ENCODE results near the gene ZBTB32. TPM values are rescaled to one million over a fixed set of nuclear protein-coding genes. Genes with fewer than 3 reads are reported as not detected.

The ZBTB32 gene
- total RNA-seq, 1 experiment from 2014 or later: not detected

DNA sequence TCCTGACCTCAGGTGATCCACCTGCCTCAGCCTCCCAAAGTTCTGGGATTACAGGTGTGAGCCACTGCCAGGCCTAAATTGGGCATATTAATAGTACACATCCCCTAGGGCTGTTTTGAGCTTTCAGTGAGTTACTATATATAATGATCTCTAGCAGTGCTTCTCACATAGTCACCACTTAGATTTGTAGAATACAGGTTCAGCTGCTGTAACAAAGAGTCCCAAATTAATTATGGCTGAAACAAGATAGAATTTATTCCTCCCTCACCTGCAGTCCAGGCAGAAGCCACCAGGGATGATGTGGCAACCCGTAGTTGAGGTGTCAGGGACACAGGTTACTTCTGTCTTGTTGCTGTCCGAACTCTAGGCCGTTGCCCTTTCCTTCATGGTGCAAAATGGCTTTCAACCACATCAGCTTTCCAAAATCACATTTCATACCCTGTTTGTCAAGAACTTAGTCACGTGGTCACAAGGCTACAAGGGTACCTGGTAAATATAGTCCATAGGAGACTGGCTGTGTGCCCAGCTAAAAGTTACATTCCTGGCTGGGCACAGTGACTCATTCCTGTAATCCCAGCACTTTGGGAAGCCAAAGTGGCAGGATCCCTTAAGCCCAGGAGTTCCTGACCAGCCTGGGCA lies 56.5 kb downstream of the ZBTB32 start:
- H3K9me3 ChIP-seq (ENCODE audit: control insufficient read depth in 1 of 2, insufficient read depth in 1 of 2, low read depth in 1 of 2, low read length in 2 of 2): no peaks in the 10 kb centered on the region
- H3K4me2 ChIP-seq (ENCODE audit: low read length): no peak overlapping the region
- H3K9me2 ChIP-seq (ENCODE audit: insufficient read depth): no peaks in the 10 kb centered on the region
- H3K27ac ChIP-seq (ENCODE audit: low read depth, low read length): no peak overlapping the region
- H3K9ac ChIP-seq (ENCODE audit: low read length): no peak overlapping the region
- ATAC-seq (no peak), DNase-seq (ENCODE audit: low read depth, low spot score) (no peak)
- H2AFZ ChIP-seq (ENCODE audit: low read depth, low read length, poor library complexity, severe bottlenecking): no peak overlapping the region
- BruUV-seq (replicated peaks): no TSS peak
- H3K27me3 ChIP-seq (ENCODE audit: insufficient read depth, low read length): no peaks in the 10 kb centered on the region
- ChIA-PET POLR2A (interaction anchor here (1.3 kb wide), 1 partner anchor 16 kb away, joined by 3 read pairs; the partner anchor contains the start of gene U2AF1L4), CTCF (no interaction called here), RAD21 (ENCODE audit: low non-redundant PET in 1 of 2, low total read pairs in 2 of 2, uncharacterized antibody in 2 of 2, unreplicated experiment in 2 of 2) (no interaction called here)
- H3K4me1 ChIP-seq (ENCODE audit: control insufficient read depth in 1 of 2, insufficient read depth in 2 of 2, low read length in 2 of 2): peaks cover 14 to 25% of the 10 kb centered on the region in 2 experiments
- intact Hi-C loops (cut with micrococcal nuclease): no loop called here
- TF ChIP-seq EZH2phosphoT487 (IDR thresholded peaks at IDR 0.05; ENCODE audit: borderline replicate concordance): no peak
- TF ChIP-seq CBX3 (IDR thresholded peaks at IDR 0.05; ENCODE audit: low read depth): no peak
- no peak for TF ChIP-seq EGR1 (IDR thresholded peaks at IDR 0.05; ENCODE audit: low read depth)
- no peaks in the 10 kb centered on the region for H4K20me1 ChIP-seq (ENCODE audit: insufficient read depth)
- H3K79me2 ChIP-seq (ENCODE audit: insufficient read depth, low read length): peaks cover 17% of the 10 kb centered on the region
- H3K4me3 ChIP-seq (replicated peaks in 1 of 2; ENCODE audit: low read depth in 1 of 2, low read length in 2 of 2): no peak overlapping the region
- H3K36me3 ChIP-seq (ENCODE audit: control insufficient read depth in 1 of 2, insufficient read depth in 2 of 2, low read length in 2 of 2): peaks cover 6 to 12% of the 10 kb centered on the region in 2 experiments; a peak in 2 of 4 replicates

DNA sequence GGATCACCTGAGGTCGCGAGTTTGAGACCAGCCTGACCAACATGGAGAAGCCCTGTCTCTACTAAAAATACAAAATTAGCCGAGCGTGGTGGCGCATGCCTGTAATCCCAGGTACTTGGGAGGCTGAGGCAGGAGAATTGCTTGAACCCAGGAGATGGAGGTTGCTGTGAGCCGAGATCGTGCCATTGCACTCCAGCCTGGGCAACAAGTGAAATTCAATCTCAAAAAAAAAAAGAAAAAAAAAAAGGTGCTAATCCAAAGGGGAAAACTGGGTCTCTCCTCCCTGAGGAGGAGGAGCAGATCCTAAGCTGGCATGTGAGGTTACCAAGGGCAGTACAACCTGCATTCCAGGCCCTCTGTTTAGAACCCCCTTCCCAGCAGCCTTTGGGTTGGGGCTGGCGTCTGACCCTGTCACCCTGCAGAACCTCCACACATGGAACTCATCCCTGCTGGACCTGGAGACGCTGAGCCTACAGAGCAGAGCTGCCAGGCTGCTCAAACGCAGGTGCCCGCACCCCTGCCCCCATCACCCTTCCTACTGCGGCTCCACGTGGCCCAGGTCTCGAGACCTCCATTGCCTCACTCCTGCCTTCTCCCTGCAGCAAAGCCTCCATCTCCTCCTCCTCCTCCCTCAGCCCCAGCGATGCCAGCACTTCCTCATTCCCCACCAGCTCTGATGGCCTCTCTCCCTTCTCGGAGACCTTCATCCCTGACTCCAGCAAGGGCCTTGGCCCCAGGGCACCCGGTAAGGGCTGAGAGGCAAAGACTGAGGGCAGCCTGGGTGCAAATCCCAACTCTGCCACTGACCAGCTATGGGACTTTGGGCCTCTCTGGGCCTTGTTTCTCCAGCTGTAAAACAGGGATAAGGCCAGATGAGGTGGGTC lies 60.3 kb downstream of the ZBTB32 start:
- H3K36me3 ChIP-seq (ENCODE audit: control insufficient read depth in 1 of 2, insufficient read depth in 2 of 2, low read length in 2 of 2): peaks cover 12 to 13% of the 10 kb centered on the region in 2 experiments; a peak in 2 of 4 replicates
- CTCF ChIA-PET: no interaction called here
- no peak overlapping the region for H3K4me3 ChIP-seq (replicated peaks in 1 of 2; ENCODE audit: low read depth in 1 of 2, low read length in 2 of 2)
- H3K79me2 ChIP-seq (ENCODE audit: insufficient read depth, low read length): peaks cover 4% of the 10 kb centered on the region
- no peak overlapping the region for H3K27ac ChIP-seq (ENCODE audit: low read depth, low read length)
- DNase-seq (ENCODE audit: low read depth, low spot score) (no peak), ATAC-seq (no peak)
- H3K9me3 ChIP-seq (ENCODE audit: control insufficient read depth in 1 of 2, insufficient read depth in 1 of 2, low read depth in 1 of 2, low read length in 2 of 2): no peaks in the 10 kb centered on the region
- BruUV-seq (replicated peaks): no TSS peak
- H3K4me1 ChIP-seq (ENCODE audit: control insufficient read depth in 1 of 2, insufficient read depth in 2 of 2, low read length in 2 of 2): peaks cover 0 to 6% of the 10 kb centered on the region in 2 experiments; a peak in 1 of 4 replicates
- no peaks in the 10 kb centered on the region for H3K9me2 ChIP-seq (ENCODE audit: insufficient read depth)
- no peaks in the 10 kb centered on the region for H4K20me1 ChIP-seq (ENCODE audit: insufficient read depth)
- H3K4me2 ChIP-seq (ENCODE audit: low read length): no peak overlapping the region
- RAD21 ChIA-PET (ENCODE audit: low non-redundant PET in 1 of 2, low total read pairs in 2 of 2, uncharacterized antibody in 2 of 2, unreplicated experiment in 2 of 2): no interaction called here
- intact Hi-C loops (cut with micrococcal nuclease): no loop called here
- H3K9ac ChIP-seq (ENCODE audit: low read length): no peak overlapping the region
- H2AFZ ChIP-seq (ENCODE audit: low read depth, low read length, poor library complexity, severe bottlenecking): no peak overlapping the region
- no peaks in the 10 kb centered on the region for H3K27me3 ChIP-seq (ENCODE audit: insufficient read depth, low read length)
- POLR2A ChIA-PET: interaction anchor here (1.8 kb wide), 1 partner anchor 16 kb away, joined by 5 read pairs; the partner anchor contains the start of gene LIN37
- TF ChIP-seq CEBPB (IDR thresholded peaks at IDR 0.05; ENCODE audit: low read depth): no peak
- TF ChIP-seq YY1 (IDR thresholded peaks at IDR 0.05; ENCODE audit: extremely low read depth, insufficient replicate concordance, low read depth, low read length): no peak
- TF ChIP-seq, protein P1, sequence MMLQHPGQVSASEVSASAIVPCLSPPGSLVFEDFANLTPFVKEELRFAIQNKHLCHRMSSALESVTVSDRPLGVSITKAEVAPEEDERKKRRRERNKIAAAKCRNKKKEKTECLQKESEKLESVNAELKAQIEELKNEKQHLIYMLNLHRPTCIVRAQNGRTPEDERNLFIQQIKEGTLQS (IDR thresholded peaks at IDR 0.05): no peak
- TF ChIP-seq TCF7L2 (IDR thresholded peaks at IDR 0.05; ENCODE audit: borderline replicate concordance, extremely low read depth, insufficient read depth, insufficient read length): no peak
- TF ChIP-seq, protein P2, sequence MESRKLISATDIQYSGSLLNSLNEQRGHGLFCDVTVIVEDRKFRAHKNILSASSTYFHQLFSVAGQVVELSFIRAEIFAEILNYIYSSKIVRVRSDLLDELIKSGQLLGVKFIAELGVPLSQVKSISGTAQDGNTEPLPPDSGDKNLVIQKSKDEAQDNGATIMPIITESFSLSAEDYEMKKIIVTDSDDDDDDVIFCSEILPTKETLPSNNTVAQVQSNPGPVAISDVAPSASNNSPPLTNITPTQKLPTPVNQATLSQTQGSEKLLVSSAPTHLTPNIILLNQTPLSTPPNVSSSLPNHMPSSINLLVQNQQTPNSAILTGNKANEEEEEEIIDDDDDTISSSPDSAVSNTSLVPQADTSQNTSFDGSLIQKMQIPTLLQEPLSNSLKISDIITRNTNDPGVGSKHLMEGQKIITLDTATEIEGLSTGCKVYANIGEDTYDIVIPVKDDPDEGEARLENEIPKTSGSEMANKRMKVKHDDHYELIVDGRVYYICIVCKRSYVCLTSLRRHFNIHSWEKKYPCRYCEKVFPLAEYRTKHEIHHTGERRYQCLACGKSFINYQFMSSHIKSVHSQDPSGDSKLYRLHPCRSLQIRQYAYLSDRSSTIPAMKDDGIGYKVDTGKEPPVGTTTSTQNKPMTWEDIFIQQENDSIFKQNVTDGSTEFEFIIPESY (IDR thresholded peaks at IDR 0.05; ENCODE audit: extremely low read depth, insufficient replicate concordance, low read length): no peak
- TF ChIP-seq SRF (IDR thresholded peaks at IDR 0.05; ENCODE audit: low read depth): no peak
- TF ChIP-seq SP1 (IDR thresholded peaks at IDR 0.05; ENCODE audit: low read depth): no peak
- TF ChIP-seq EGR1 (IDR thresholded peaks at IDR 0.05; ENCODE audit: low read depth): no peak
- TF ChIP-seq ZFX (IDR thresholded peaks at IDR 0.05): no peak

All from HCT116 (cell line).